Hematopoietic multipotent progenitor cell treated with erythropoietin and hydrocortisone succinate and interleukin-3 and kit ligand, for 4 days (in vitro differentiated cells): ENCODE data around the gene ACO2.
"Not testable (repeated sequence)": the region's sequence is repeated elsewhere in the genome, so short reads cannot be mapped to it uniquely, and the experiment has no call there.

Experiments
- DNase-seq: peaks from one replicate; pipeline ENCODE4 v3.0.0-alpha.2; 2015

ACO2 gene

DNA sequence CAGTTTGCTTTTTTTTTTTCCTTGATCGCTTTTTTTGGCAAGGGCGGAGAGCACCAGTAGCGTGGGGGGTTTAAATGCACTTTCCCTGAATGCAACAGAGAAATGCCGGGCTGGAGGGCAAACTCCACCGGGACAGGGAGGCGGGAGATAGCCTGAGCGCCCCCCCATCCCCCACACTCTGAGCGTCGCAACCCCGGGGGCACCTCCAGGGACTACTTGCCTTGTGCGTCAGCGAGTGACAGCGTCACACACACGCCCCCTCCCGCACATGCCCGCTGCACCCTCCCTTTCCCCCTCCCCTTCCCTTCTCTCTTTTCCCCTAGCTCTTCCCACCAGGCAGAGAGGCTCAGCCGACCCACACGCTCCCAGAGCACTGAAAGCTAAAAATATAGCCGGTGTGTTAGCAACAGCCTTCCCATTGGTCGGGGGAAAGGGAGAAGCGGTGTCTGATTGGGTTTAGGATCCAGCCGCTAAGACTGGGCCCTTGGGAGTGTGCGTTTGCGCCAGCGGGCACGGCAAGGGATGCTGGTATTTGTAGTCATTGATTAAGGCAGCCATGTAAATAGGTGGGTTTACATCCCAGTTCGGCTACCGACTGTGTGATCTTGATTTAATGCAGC, 20.6 kb upstream of the ACO2 start:
- peak; percentile 100 for DNase-seq

DNA sequence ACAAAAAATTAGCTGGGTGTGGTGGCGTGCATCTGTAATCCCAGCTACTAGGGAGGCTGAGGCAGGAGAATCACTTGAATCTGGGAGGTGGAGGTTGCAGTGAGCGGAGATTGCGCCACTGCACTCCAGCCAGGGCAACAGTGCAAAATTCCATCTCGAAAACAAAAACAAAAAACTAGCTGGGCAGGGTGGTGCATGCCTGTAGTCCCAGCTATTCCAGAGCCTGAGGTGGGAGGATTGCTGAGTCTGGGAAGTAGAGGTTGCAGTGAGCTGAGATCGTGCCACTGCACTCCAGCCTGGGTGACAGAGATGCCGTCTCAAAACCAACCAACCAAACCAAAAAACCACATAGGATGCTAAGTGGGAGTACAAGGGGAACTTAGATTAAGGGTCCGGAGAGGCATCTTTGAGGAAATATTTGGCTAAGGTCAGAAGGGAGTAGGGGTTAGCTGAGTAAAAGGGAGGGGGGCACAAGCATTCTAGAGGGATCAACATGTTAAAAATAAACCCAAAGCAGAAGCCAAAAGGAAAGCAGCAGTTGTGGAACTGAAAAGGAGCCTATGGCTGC, 10.7 kb upstream of the ACO2 start:
- peak; percentile 15 for DNase-seq

DNA sequence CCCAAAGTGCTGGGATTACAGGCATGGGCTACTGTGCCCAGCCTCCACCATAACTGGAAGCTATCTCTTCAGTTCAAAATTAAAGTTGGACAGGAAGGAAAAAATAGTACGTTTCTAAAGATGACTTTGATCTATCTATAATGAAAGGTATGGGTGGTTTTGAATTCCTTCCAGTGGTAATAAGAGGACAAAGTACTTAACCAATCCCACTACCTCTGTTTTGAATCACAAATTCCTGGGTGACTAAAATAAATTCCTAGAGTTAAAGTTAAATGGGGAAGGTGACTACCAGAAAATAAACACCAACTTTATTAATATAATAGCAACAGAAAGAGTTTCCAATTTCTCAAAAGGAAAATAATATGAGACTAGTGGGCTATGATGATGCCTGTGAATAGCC, 9.5 kb upstream of the ACO2 start:
- DNase-seq: no peak

DNA sequence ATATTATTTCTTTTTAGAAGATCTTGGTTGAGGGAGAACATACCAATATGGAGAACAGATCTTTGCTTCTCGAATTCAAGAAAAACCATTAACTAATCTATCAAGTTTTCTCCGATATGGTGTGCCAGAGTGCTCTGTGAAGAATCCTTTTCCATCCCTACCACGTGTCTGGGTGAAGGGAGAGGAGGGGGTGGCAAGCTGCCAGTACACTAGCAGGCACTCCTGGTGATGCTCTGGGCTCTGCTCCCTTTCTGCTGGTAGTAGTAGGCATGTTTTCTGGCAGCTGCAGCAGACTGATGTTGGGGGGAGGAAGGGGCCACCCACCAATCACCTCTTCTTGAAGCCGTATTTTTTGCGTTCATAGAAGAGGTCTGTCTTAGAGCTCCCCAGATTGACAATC, 8.8 kb upstream of the ACO2 start:
- not testable (repeated sequence) for DNase-seq

DNA sequence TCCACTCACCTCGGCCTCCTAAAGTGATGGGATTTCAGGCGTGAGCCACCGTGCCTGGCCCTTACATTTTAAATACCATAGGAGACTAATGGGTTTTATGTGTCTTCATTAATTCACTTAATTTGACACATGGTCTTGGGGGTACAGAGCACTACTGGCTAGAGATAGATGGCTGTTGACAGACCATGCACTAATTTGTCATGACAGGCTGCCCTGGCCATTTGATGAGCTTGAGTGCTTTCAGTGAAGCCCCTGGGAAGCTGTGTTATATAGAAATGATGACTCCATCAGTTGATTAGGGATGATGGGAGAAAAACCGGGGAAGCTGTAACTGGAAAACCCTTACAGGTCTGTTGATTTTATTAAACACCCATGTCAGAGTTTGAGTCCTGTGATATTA, 7.0 kb upstream of the ACO2 start:
- no peak for DNase-seq

DNA sequence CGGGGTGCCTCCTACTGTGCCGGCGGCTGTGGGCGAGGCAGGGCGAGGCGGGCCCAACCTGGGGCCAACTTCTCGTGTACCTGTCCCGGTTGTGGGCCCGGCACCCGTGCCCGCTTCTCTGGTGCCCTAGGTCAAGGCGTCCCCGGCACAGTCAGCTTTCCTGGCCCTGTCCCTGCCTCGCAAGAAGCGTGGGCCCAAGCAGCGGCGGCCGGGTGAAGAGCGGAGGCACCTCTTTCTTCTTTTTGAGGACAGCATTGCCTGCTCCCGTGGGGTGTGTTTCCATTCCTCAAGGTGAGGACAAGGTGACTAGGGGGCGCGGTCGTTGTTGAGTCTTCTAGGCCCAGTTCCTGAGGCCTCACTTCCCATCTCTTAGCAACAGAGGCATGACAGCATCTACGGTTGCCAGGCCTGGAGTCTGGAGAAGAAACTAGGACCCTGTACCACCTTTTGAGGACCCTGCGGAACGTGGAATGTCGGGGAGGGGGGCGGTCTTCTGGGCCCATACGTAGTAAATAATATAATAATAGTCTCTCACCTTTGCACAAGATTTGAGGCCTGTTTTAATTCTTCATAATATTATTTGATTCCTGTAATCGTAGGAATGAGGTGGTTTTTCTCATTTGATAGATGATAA, 418 bp downstream of the ACO2 start:
- peak; percentile 72 for DNase-seq

DNA sequence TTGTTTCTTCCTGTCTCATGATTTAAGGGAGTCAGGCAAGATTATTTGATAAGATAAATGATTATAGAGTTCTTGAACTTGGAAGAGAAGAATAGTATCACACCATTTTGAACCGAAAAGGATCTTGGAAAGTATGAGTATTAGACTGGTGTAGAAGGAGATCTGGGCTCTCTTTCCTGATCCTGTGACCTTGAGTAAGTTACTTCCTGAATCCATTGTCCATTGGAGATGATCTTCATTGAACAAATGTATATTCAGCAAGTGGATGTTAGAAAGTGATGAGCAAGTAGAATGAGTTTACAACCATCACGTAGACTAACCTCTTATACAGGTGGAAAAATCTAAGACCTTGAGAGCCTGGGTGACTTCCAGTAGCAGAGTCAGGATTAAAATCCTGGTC, 2.0 kb downstream of the ACO2 start:
- no peak for DNase-seq

DNA sequence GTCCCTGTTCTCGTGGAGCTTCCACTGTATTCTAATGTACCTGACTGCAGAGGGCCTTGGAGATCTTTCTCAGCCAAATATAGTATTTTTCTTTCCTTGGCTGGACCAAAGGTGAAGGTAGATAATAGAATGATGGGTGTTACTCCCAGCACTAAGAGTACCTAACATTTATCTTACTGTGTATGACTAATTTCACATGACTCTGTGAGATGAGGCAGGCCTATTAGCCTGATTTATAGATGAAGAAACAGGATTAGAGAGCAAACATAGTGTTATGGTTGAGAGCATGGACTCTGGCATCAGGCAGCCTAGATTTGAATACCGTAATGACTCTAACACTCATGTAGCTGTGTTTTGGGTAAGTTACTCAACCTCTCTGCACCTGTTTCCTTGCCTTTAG, 2.7 kb downstream of the ACO2 start:
- no peak for DNase-seq

DNA sequence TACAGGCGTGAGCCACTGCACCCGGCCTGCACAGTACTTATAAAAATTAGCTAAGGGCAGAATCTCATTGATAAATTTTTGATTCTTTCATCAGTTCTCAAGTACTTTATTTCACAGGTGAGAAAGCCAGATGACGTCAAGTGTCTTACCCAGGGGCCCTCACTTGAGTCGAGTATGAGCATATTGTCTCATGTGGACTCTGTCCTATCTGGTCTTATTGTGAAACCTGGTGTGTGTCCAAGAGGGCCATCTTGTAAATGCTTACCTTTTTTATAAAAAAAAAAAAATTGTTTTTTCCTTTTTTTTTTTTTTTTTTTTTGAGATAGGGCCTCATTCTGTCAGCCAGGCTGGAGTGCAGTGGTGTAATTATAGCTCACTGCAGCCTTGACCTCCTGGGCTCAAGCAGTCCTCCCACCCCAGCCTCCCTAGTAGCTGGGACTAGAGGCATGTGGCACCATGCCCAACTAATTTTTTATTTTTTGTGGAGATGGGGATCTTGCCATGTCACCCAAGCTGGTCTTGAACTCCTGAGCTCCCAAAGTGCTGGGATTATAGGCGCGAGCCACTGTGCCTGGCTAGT, 6.0 kb downstream of the ACO2 start:
- no peak for DNase-seq

DNA sequence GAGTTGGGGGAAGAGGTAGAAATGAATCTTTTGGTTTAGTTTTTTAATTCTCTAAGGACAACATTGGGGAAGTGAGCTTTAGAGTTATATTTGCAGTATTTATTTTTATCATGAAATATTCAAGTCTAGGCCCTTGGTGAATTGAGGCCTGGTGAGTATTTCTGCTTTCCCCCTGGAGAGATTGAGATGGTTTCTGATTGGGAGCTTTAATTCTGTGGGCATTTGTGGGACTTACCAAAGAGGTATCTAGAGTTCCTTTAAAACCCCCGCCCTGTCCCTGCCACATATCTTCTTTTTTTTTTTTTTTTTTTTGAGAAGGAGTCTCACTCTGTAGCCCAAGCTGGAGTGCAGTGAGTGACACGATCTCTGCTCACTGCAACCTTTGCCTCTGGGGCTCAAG, 9.6 kb downstream of the ACO2 start:
- no peak for DNase-seq

DNA sequence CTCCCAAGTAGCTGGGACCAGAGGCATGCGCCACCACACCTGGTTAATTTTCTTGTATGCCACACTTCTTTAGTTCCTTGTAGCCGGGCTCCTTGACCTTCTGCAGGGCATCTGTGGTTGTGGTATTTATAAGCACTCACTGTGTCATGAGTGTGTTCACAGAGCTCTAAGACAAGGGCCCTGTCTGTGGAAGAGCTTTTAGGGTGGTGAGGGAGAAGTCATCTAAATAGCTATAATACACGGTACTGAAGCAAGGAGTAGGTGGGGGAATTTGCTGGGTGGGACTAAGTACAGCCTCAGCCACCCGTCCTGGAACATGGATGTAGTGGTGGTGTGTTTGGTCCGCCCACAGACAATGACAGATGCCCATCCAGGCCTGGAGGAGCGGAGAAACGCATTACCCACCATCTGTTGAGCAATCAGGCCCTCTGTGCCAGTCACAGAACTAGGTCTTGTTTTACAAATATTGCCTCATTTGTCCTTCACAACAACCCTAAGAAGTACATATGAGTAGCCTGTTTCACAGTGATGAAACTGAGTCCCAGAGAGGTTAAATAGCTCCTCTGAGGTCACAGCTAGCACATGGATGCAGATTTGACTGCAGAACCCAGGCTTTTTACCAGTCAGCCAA, 10.1 kb downstream of the ACO2 start:
- DNase-seq: peak; percentile 38

DNA sequence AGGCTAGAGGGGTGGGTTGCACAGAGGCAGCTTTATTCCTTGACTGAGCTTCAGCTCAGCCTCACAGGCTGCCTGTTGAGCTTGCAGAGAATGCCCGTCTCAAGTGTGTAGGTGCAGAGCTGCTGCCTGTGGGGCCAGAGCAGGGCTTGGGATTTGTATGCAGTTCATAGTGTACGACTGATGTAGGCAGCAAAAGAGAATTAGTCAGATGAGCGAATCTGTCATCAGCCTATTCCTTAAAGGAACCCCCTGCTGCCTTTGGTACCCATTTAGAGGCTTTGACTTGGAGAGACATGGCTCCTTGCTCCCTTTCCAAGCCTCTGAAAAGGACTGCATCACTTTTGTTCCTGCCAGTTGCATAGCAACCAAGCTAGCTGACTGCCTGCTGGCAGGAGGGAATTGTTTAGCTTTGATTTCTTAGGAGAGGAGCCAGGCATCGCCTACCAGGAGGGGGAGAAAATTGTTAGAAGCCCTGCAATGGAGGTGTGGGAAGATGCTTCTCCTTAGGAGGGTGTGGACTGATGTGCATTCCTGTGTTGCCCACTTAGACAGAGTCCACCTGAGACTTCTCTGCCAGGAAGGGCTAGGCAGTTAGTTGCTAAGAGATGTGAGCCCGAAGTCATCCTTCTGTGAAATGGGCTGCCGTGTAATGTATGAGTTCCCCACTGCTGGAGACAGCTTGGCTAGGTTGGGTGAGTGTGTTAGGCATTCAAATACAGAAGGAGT, 10.9 kb downstream of the ACO2 start:
- no peak for DNase-seq

DNA sequence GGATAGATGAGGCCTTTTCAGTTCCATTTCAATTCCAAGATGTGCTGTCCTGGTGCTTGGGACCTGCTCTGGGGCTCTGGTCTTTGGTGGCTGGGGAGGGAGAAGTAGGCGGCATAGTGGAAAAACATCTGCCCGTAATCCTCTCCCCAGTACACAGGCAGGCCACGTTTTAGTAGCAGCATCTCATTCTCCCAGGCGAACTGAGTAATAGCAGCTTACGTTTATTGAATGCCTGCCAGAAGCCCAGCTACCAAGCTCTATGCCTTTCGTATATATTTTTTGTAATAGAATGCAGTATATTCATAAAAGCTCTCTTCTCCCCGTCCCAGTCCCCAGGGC, 11.4 kb downstream of the ACO2 start:
- DNase-seq: no peak

DNA sequence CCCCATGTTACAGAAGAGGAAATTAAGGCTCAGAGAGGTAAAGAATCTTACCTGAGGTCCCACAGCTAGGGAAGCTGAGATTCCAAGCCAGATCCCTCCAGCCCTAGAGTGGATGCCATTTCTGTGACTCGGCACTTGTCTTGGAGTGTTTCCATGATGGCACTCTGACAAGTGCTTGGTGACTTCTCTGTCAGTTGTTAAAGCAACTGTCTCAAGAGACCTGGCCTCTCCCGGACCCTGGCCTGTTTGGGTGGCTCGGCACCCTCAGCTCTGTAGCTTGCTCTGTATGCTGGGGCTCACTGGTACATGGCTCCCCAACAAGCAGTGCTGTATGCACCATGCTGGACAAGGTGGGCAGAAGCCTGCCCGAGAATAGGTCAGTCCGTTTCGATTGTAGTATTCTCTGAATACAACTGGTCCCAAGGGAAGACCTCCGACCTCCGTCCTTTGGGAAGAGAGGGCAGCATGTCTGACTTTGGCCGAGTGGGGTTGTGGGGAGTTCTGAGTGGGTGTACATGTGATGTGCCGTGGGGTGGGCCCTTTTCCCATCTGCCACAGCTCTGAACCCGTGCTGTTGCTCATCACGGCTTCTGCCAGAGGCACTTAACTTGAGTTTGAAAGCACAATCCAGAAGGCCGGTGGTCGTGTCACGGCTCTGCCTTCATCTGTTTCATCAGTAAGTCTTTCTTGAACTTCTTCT, 12.4 kb downstream of the ACO2 start:
- no peak for DNase-seq

DNA sequence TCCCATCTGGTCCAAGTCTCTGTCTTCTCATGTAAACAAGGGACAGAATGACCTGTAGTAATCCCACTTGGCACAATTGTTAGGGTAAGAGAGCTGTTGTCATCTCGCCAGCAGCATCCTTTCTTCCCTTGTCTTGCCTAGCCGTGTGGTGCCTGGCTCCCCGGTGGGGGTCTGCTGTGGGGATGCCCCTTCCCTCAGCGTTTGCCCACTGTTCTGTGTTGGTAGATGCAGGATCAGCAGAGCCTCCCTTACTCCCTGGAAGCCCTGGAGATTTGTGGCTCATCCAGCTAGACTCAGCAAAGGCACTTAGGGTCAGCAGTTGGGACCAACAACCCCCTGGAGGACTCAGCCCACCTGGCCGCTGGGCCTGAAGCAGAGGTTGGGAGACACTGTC, 13.0 kb downstream of the ACO2 start:
- no peak for DNase-seq

DNA sequence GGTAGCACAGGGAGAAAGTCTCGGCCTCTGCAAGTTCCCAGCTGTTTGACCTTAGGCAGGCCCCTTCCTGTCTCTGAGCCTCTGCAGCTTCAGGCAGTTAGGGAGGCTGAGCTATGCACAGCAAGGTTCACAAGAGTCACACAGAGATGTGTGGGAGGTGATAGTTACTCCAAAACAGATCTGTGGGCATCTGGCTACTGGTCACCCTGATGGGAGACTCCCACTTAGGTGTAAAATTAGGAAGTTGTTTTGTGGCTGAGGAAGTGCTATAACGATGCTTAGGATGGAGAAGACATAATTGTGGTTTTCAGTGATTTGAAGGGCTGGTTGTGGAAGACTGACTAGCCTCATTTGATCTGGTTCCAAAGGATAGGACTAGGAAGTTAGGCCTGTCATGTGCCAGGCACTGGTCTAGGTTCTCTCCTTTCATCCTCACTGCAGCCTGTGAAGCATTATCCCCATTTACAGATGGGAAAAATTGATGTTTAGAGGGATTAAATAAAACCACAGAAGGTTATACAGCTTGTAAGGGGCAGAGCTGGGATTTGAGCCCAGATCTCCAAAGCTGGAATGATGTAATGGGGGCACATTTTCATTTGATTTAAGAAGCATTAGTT, 13.5 kb downstream of the ACO2 start:
- DNase-seq: no peak

DNA sequence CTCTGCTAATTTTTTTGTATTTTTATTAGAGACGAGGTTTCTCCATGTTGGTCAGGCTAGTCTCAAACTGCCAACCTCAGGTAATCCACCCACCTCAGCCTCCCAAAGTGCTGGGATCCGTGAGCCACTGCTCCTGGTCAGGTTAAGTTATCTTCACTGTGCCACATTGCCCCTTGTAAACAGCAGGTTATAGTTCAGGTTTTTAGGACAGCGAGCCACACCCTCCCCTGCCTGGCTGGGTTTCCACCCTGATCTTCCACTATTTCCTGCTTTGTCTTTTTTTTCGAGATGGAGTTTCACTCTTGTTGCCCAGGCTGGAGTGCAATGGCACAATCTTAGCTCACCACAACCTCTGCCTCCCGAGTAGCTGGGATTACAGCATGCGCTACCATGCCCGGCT, 16.1 kb downstream of the ACO2 start:
- no peak for DNase-seq

DNA sequence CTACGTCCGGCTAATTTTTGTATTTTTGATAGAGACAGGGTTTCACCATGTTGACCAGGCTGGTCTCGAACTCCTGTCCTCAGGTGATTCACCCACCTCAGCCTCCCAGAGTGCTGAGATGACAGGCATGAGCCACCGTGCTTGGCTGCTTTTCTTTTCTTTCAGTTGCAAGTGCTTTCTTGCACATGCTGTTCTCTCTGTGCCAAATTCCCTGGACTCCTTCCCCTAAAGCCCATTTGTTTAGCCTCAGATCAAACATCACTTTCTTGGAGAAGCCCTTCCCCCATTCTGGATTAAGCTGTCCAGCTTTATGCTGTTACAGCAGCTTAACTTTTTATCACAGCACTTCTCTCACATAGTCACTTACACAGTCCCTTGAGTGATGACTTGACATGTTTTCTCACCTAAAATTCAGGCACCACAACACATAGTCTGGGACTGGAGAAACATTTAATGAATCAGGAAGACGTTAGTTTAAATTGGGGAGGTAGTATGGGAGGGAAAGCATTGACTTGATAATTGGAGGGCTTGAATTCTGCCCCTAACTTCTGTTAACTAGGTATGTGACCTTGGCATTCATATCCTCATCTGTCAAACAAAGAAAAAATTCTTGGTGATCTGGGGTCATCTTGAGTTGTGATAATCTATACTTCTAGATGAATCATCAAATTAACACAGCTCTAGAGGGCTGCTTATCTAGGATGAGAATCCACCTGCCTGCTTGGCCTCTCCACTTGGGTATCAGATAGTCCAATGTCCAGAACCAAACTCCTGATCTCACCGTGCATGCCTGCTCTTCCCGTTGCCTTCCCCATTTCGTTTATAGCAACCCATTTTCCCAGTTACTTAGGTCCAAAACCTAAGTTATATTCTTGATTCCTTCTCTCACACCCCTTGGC, 18.4 kb downstream of the ACO2 start:
- DNase-seq: no peak

DNA sequence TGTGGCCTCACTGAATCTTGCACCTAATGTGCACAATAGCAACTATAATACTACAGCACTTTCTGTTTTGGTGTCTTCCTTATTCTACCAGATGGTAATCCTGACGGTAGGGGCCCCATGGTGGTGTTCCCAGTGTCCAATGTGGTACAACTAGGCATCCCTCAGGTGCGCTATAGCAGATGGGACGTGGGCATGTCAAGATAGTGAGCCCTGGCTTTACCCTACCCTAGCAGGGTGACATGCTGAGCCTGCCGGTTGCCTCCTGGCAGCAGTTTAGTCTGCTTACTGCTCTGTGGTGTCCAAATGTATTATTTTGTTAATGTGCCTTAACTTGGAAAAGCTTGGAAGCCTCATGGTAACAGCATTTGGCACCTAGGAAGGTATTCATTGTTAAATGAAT, 19.2 kb downstream of the ACO2 start:
- no peak for DNase-seq

DNA sequence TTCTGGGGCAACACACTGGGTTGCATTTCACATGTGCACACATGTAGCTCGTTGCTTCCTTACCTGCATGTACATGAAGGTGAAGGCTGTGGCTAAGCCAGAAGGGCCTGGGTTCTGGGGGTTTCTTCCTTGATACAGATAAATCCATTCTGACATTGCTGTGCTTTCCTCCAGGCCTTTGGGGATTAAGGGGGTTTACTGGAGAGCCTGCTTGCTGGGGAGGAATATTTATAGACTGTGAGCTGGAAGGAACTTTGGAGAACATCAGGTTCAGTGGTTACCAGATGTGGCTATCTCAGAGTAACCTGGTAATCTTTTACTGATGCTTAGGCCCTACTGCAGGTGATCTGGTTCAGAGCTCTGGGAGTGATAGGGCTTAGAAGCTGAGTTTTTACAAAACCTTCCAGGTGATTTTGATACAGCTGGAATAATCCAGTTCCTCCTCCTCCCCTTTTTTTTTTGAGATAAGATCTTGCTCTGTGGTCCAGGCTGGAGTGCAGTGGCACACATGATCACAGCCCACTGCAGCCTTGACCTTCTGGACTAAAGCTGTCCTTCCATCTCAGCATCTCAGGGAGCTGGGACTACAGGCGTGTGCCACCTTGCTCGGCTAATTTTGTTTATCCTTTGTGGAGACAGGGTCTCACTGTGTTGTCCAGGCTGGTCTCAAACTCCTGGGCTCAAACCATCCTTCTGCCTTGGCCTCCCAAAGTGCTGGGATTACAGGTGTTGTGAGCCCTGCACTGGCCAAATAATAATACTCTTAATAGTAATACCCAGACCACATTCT, 19.9 kb downstream of the ACO2 start:
- DNase-seq: no peak
